Endothelial cell of umbilical vein (primary cell): ENCODE data around the gene ARHGEF12. TPM values are rescaled to one million over a fixed set of nuclear protein-coding genes. Genes with fewer than 3 reads are reported as not detected.
"Not testable (repeated sequence)": the region's sequence is repeated elsewhere in the genome, so short reads cannot be mapped to it uniquely, and the experiment has no call there.

Experiments
- BruUV-seq: library from RNA; stranded (reverse); fragments of 400-500 nt; replicated peaks from 2 replicates; lab custom pipeline; 2021; lab: Mats Ljungman, UMichigan
- CTCF ChIA-PET: fragments of 300-600, 350-600 bp; sonication (Branson Sonifier 250); formaldehyde crosslinking; loops from one replicate; lab custom pipeline; 2021; ENCODE audit warnings: antibody characterized with exemption, inconsistent platforms; lab: Charles Lee
- POLR2A ChIA-PET: fragments of 300-600, 350-600 bp; sonication (Branson Sonifier 250); formaldehyde crosslinking; loops from one replicate; lab custom pipeline; 2021; ENCODE audit warnings: antibody characterized with exemption, inconsistent platforms; lab: Charles Lee
- DNase-seq: peaks from one replicate; pipeline ENCODE4 v3.0.0-alpha.2; 2011; ENCODE audit warnings: low read depth, low spot score
- FAIRE-seq: peaks from 2 replicates; lab custom pipeline; 2011; peaks lifted over from hg19 to GRCh38; lab: Jason Lieb, UNC
- H2AFZ ChIP-seq: 2 replicates; pipeline ENCODE4 v1.6.0; 2012; ENCODE audit warnings: low read depth, low read length, control low read depth, inconsistent platforms
- H3K27ac ChIP-seq: 2 replicates; pipeline ENCODE4 v1.5.1; 2011; ENCODE audit warnings: low read depth, mild to moderate bottlenecking, control low read depth, low read length, moderate library complexity; ENCODE audit not compliant: insufficient read depth
- H3K27me3 ChIP-seq, 2 experiments: 2 replicates each; pipeline versions ENCODE4 v1.6.0 to v1.6.1; 2011; ENCODE audit warnings: low read length in 2 of 2, mixed read lengths in 1 of 2; ENCODE audit not compliant: control insufficient read depth in 2 of 2, insufficient read depth in 2 of 2
- H3K36me3 ChIP-seq, 2 experiments: 2 replicates in 1 of 2; 3 replicates in 1 of 2; pipeline ENCODE4 v1.5.1; 2011; ENCODE audit warnings: low read length in 2 of 2, mild to moderate bottlenecking in 1 of 2, moderate library complexity in 1 of 2; ENCODE audit not compliant: control insufficient read depth in 2 of 2, insufficient read depth in 2 of 2; ENCODE audit errors: extremely low read depth in 1 of 2
- H3K4me1 ChIP-seq: 3 replicates; pipeline ENCODE4 v1.5.1; 2011; ENCODE audit warnings: mild to moderate bottlenecking, low read length; ENCODE audit not compliant: control insufficient read depth, insufficient read depth; ENCODE audit errors: extremely low read depth
- H3K4me2 ChIP-seq: 2 replicates; pipeline ENCODE4 v1.6.1; 2011; ENCODE audit warnings: low read length, control low read depth, mixed read lengths; ENCODE audit not compliant: insufficient read depth
- H3K4me3 ChIP-seq, 3 experiments: fragments of 200-600 bp in 1 of 3; sonication (generic), shearing (Covaris generic) in 1 of 3; replicated peaks in 1 of 3; 2 replicates each; pipeline ENCODE4 v1.5.1; 2011 to 2016; ENCODE audit warnings: control low read depth in 3 of 3, low read length in 3 of 3, mild to moderate bottlenecking in 2 of 3, inconsistent platforms in 1 of 3, low read depth in 1 of 3, moderate library complexity in 1 of 3; ENCODE audit not compliant: insufficient read depth in 1 of 3
- H3K79me2 ChIP-seq: 2 replicates; pipeline ENCODE4 v1.6.0; 2012; ENCODE audit warnings: low read length, inconsistent platforms; ENCODE audit not compliant: control insufficient read depth, insufficient read depth
- H3K9ac ChIP-seq: replicated peaks from 2 replicates; pipeline ENCODE3; 2011; ENCODE audit warnings: low read length, control low read depth; ENCODE audit not compliant: insufficient read depth; ENCODE audit errors: extremely low read depth
- H3K9me1 ChIP-seq: replicated peaks from 3 replicates; pipeline ENCODE4 v1.6.0; 2011; ENCODE audit warnings: mild to moderate bottlenecking, low read length; ENCODE audit not compliant: control insufficient read depth, insufficient read depth; ENCODE audit errors: extremely low read depth
- H3K9me3 ChIP-seq: replicated peaks from 2 replicates; pipeline ENCODE4 v1.5.1; 2012; ENCODE audit warnings: low read length, inconsistent platforms; ENCODE audit not compliant: control insufficient read depth, insufficient read depth
- H4K20me1 ChIP-seq: replicated peaks from 2 replicates; pipeline ENCODE3; 2011; ENCODE audit warnings: mild to moderate bottlenecking, low read length; ENCODE audit not compliant: control insufficient read depth, insufficient read depth; ENCODE audit errors: extremely low read depth
- EZH2 ChIP-seq: IDR thresholded peaks from 2 replicates; pipeline ENCODE4 v1.6.1; 2012; ENCODE audit warnings: borderline replicate concordance, low read depth, mild to moderate bottlenecking, moderate library complexity, low read length, inconsistent platforms; ENCODE audit not compliant: severe bottlenecking
- FOS ChIP-seq: IDR thresholded peaks from 2 replicates; pipeline ENCODE4 v1.6.1; 2011; ENCODE audit warnings: mild to moderate bottlenecking, low read length, moderate library complexity, borderline replicate concordance; ENCODE audit not compliant: insufficient read depth
- GATA2 ChIP-seq: IDR thresholded peaks from 2 replicates; pipeline ENCODE4 v1.7.0; 2011; ENCODE audit warnings: low read depth, mild to moderate bottlenecking, moderate library complexity, mixed read lengths, low read length; ENCODE audit not compliant: insufficient read length, insufficient read depth
- JUN ChIP-seq: IDR thresholded peaks from 2 replicates; pipeline ENCODE4 v1.6.1; 2011; ENCODE audit warnings: borderline replicate concordance, low read depth; ENCODE audit not compliant: insufficient read length, insufficient read depth
- MYC ChIP-seq: IDR thresholded peaks from one replicate; pipeline ENCODE4 v1.6.1; 2011; ENCODE audit warnings: mild to moderate bottlenecking, low read depth, low read length
- POLR2A ChIP-seq: IDR thresholded peaks from 2 replicates; pipeline ENCODE4 v1.6.1; 2012; ENCODE audit warnings: low read depth, mild to moderate bottlenecking, control low read depth, low read length
- POLR2AphosphoS5 ChIP-seq: IDR thresholded peaks from 2 replicates; pipeline ENCODE4 v1.6.1; 2012; ENCODE audit warnings: low read depth, mild to moderate bottlenecking, control low read depth, low read length, moderate library complexity; ENCODE audit not compliant: insufficient read depth
- dilution Hi-C: fragments of 300-500 bp; cut with MboI; formaldehyde crosslinking; loops from one replicate; pipeline ENCODE4 v1.15.0; 2019; ENCODE audit warnings: low sequenced_read_pairs; ENCODE audit not compliant: extremely low pct_ligation_motif_present
- intact Hi-C: fragments of 100-400 bp; cut with micrococcal nuclease; formaldehyde crosslinking; loops from one replicate; pipeline ENCODE4 v1.10.0; 2022
- polyA plus RNA-seq, 4 experiments: library from polyadenylated mRNA; depleted of rRNA in 3 of 4; stranded (reverse) in 3 of 4; unstranded in 1 of 4; fragments of >200 nt; gene quantifications; 2 replicates each; pipeline versions ENCODE4 v1.2.1 to v1.2.3, GENCODE V29; 2011 to 2012; ENCODE audit warnings: missing spikeins in 1 of 4
- total RNA-seq: library from RNA; stranded (reverse); gene quantifications from 2 replicates; pipeline ENCODE4 v1.2.3, GENCODE V29; 2021
- TF ChIP-seq, protein P1 (sequence below): IDR thresholded peaks from 2 replicates; pipeline ENCODE4 v1.6.1; 2011; ENCODE audit not compliant: insufficient read depth, insufficient read length
- TF ChIP-seq, protein P2 (sequence below), 2 donors: IDR thresholded peaks; 1 replicate in 1 of 2; 2 replicates in 1 of 2; pipeline ENCODE4 v1.5.1; 2011; ENCODE audit warnings: low read length in 2 of 2, mild to moderate bottlenecking in 2 of 2, moderate library complexity in 2 of 2, control low read depth in 1 of 2, inconsistent platforms in 1 of 2, low read depth in 1 of 2; ENCODE audit not compliant: insufficient read depth in 1 of 2; ENCODE audit errors: extremely low read depth in 1 of 2

The ARHGEF12 gene
- total and polyA plus RNA-seq, 2 donors (not counting 3 experiments of a cell fraction or from before 2014, with no cell fraction given) = 20.9 to 125 TPM

DNA sequence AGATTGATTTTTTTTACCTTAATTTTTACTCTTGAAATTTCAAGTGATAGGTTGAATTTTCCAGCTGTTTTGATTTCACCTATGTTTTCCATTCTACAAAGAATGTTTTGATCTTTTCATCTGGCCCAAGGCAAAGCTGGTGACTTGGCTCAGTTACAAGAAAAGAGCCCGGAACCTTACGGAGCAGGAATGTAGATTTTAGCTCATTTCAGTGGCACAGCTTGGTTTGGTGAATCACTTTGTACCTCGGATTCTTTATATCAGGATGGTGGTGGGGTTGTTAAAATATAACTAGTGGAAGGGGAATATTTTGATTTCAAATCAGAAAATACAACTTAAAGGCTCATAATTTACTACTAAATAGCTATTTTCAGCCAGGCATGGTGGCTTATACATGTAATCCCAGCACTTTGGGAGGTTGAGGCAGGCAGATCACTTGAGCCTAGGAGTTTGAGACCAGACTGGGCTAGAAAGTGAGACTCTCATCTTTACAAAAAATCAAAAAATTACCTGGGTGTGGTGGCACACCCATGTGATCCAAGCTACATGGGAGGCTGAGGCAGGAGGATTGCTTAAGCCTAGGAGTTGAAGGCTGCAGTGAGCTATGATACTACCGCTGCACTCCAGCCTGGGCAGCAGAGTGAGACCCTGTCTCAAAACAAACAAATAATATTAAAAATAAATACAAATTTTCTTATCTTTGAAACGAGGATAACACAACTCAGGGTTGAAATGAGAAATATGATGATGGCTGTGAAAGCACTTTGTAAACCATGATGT, 166.0 kb downstream of the ARHGEF12 start:
- Histone ChIP-seq H3K9ac (no peak overlapping the region), H3K79me2 (no peaks in the 10 kb centered on the region), H2AFZ (no peak overlapping the region), H3K36me3 (no peaks in the 10 kb centered on the region), H3K27me3 (peaks cover 6 to 17% of the 10 kb centered on the region in 2 experiments), H3K9me3 (no peaks in the 10 kb centered on the region), H3K9me1 (no peaks in the 10 kb centered on the region), H3K4me2 (no peak overlapping the region), H3K4me3 (no peak overlapping the region), H3K27ac (no peak overlapping the region), H4K20me1 (no peaks in the 10 kb centered on the region), H3K4me1 (peaks cover 4% of the 10 kb centered on the region)
- DNase-seq (no peak), FAIRE-seq (no peak)
- no peak for TF ChIP-seq POLR2A
- TF ChIP-seq GATA2 = no peak
- no peak for TF ChIP-seq FOS
- no peak for TF ChIP-seq EZH2
- TF ChIP-seq JUN = no peak
- no peak for TF ChIP-seq MYC
- no peak for TF ChIP-seq POLR2AphosphoS5
- TF ChIP-seq, protein P1, sequence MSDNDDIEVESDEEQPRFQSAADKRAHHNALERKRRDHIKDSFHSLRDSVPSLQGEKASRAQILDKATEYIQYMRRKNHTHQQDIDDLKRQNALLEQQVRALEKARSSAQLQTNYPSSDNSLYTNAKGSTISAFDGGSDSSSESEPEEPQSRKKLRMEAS = no peak
- TF ChIP-seq, protein P2, sequence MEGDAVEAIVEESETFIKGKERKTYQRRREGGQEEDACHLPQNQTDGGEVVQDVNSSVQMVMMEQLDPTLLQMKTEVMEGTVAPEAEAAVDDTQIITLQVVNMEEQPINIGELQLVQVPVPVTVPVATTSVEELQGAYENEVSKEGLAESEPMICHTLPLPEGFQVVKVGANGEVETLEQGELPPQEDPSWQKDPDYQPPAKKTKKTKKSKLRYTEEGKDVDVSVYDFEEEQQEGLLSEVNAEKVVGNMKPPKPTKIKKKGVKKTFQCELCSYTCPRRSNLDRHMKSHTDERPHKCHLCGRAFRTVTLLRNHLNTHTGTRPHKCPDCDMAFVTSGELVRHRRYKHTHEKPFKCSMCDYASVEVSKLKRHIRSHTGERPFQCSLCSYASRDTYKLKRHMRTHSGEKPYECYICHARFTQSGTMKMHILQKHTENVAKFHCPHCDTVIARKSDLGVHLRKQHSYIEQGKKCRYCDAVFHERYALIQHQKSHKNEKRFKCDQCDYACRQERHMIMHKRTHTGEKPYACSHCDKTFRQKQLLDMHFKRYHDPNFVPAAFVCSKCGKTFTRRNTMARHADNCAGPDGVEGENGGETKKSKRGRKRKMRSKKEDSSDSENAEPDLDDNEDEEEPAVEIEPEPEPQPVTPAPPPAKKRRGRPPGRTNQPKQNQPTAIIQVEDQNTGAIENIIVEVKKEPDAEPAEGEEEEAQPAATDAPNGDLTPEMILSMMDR (IDR thresholded peaks at IDR 0.05; ENCODE audit: extremely low read depth in 1 of 2, insufficient read depth in 1 of 2, low read depth in 1 of 2, low read length in 2 of 2) = no peak
- BruUV-seq = no TSS peak
- POLR2A ChIA-PET = no interaction called here
- dilution Hi-C loops = no loop called here
- intact Hi-C loops = loop anchor here (2.0 kb wide), 1 partner anchor 167 kb away; no protein-coding TSS in a partner anchor
- CTCF ChIA-PET = interaction anchor here (1.1 to 3.5 kb wide), 6 partner anchors 8 to 199 kb away, joined by 3 to 16 read pairs (median 7); partner anchors contain the start of gene GRIK4

DNA sequence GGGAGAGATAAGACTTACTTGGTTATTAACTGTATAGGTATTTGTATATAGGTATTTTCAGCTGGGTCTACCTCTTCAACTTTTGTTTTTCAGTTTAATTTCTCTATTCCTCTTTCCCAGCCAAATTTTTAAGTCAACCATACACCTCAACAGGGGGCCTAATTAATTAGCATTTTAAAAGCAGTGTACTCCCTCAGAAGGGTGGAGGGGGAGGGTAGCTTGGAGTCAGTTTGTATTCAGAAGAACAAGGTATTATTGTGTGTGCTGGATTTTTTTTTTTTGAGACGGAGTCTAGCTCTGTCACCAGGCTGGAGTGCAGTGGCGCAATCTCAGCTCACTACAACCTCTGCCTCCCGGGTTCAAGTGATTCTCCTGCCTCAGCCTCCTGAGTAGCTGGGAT, 167.3 kb downstream of the ARHGEF12 start:
- H3K27ac ChIP-seq, H3K4me2 ChIP-seq, DNase-seq, POLR2A ChIA-PET, H3K4me3 ChIP-seq, dilution Hi-C loops, intact Hi-C loops, H3K79me2 ChIP-seq, H2AFZ ChIP-seq, H3K9ac ChIP-seq, H4K20me1 ChIP-seq, H3K36me3 ChIP-seq, FAIRE-seq, H3K4me1 ChIP-seq, H3K9me1 ChIP-seq, H3K9me3 ChIP-seq, BruUV-seq: not testable (repeated sequence)
- H3K27me3 ChIP-seq = peaks cover 6 to 20% of the 10 kb centered on the region in 2 experiments
- CTCF ChIA-PET = interaction anchor here (2.6 to 3.5 kb wide), 2 partner anchors 169 to 182 kb away, joined by 12 to 13 read pairs; no protein-coding TSS in a partner anchor
